ENCODE data around the gene HPCAL4. TPM values are rescaled to one million over a fixed set of nuclear protein-coding genes. Genes with fewer than 3 reads are reported as not detected.

Gene HPCAL4
- total RNA-seq, 1 donor from 2014 or later, result 0.53 TPM

- H3K9me3 Mint-ChIP-seq, result no peaks in the 10 kb centered on the region
- H3K27me3 Mint-ChIP-seq, result peaks cover 89% of the 10 kb centered on the region
- no peak for TF ChIP-seq CTCF (conservative IDR thresholded peaks at IDR 0.05)
- no peak overlapping the region for H3K27ac Mint-ChIP-seq
- no peak for DNase-seq (ENCODE audit: extremely low spot score, unreplicated experiment)
- no peak overlapping the region for H3K4me3 Mint-ChIP-seq
- H3K36me3 Mint-ChIP-seq, result no peaks in the 10 kb centered on the region
- H3K4me1 Mint-ChIP-seq (ENCODE audit: unreplicated experiment), result no peaks in the 10 kb centered on the region
Measured at GRCh38 chr1:39726600-39726999, 35.4 kb upstream of the HPCAL4 start.

GRCh38 chr1:39722495-39722894 is 31.3 kb upstream of the HPCAL4 start:
- Mint-ChIP-seq H3K36me3 (no peaks in the 10 kb centered on the region), H3K27ac (no peak overlapping the region), H3K4me1 (ENCODE audit: unreplicated experiment) (peaks cover 4% of the 10 kb centered on the region), H3K4me3 (no peak overlapping the region), H3K9me3 (no peaks in the 10 kb centered on the region), H3K27me3 (peaks cover 82% of the 10 kb centered on the region)
- DNase-seq (ENCODE audit: extremely low spot score, unreplicated experiment), result no peak
- no peak for TF ChIP-seq CTCF (conservative IDR thresholded peaks at IDR 0.05)

- no peak overlapping the region for H3K4me3 Mint-ChIP-seq
- DNase-seq (ENCODE audit: extremely low spot score, unreplicated experiment), result no peak
- H3K9me3 Mint-ChIP-seq, result no peaks in the 10 kb centered on the region
- TF ChIP-seq CTCF (conservative IDR thresholded peaks at IDR 0.05), result no peak
- peaks cover 4% of the 10 kb centered on the region for H3K4me1 Mint-ChIP-seq (ENCODE audit: unreplicated experiment)
- peaks cover 82% of the 10 kb centered on the region for H3K27me3 Mint-ChIP-seq
- no peak overlapping the region for H3K27ac Mint-ChIP-seq
- H3K36me3 Mint-ChIP-seq, result no peaks in the 10 kb centered on the region
Measured at GRCh38 chr1:39721664-39722063, 30.4 kb upstream of the HPCAL4 start.

GRCh38 chr1:39720094-39720999 is 29.1 kb upstream of the HPCAL4 start:
- DNase-seq (ENCODE audit: extremely low spot score, unreplicated experiment), result no peak
- Mint-ChIP-seq H3K27me3 (peaks cover 78% of the 10 kb centered on the region), H3K9me3 (no peaks in the 10 kb centered on the region), H3K4me1 (ENCODE audit: unreplicated experiment) (peaks cover 4% of the 10 kb centered on the region), H3K4me3 (no peak overlapping the region), H3K36me3 (no peaks in the 10 kb centered on the region), H3K27ac (no peak overlapping the region)
- peak; percentile 90 for TF ChIP-seq CTCF (conservative IDR thresholded peaks at IDR 0.05)

GRCh38 chr1:39717809-39718208 is 26.6 kb upstream of the HPCAL4 start:
- Mint-ChIP-seq H3K27me3 (peaks cover 79% of the 10 kb centered on the region), H3K4me3 (no peak overlapping the region), H3K27ac (no peak overlapping the region), H3K9me3 (no peaks in the 10 kb centered on the region), H3K36me3 (no peaks in the 10 kb centered on the region), H3K4me1 (ENCODE audit: unreplicated experiment) (peaks cover 9% of the 10 kb centered on the region)
- TF ChIP-seq CTCF (conservative IDR thresholded peaks at IDR 0.05), result no peak
- DNase-seq (ENCODE audit: extremely low spot score, unreplicated experiment), result no peak
